Measurements from ENCODE around the gene MTERF4. TPM values are rescaled to one million over a fixed set of nuclear protein-coding genes. Genes with fewer than 3 reads are reported as not detected.

The MTERF4 gene
- total and polyA plus RNA-seq, 12 donors, result 17.4 to 39.2 (median 32.2) TPM

- WGBS, 4 donors, result 92 to 95% (median 93%) methylated on average over 13 to 23 of the region's 23 CpGs
- TF ChIP-seq POLR2A (IDR thresholded peaks at IDR 0.05) (no peak), CTCF (IDR thresholded peaks at IDR 0.05) (no peak)
- H3K27me3 ChIP-seq, result no peaks in the 10 kb centered on the region
- no peaks in the 10 kb centered on the region for H3K36me3 ChIP-seq (replicated peaks in 1 of 2)
- peaks cover 0 to 4% of the 10 kb centered on the region in 2 donors for H3K4me1 ChIP-seq (replicated peaks in 1 of 2)
- no peaks in the 10 kb centered on the region for H3K9me3 ChIP-seq (replicated peaks in 1 of 3)
- intact Hi-C loops (cut with DNase I), result loop anchor here in 1 of 2 donors (10.0 kb wide), 1 partner anchor 210 kb away; no protein-coding TSS in a partner anchor
- H3K27ac ChIP-seq, result no peak overlapping the region
- no peak overlapping the region for H3K4me3 ChIP-seq
- DNase-seq, result peak in 1 of 7 donors; percentile 48
Observed at GRCh38 chr2:241064802-241065354, 37.2 kb downstream of the MTERF4 start.

- Histone ChIP-seq H3K36me3 (replicated peaks in 1 of 2) (no peaks in the 10 kb centered on the region), H3K4me1 (replicated peaks in 1 of 2) (peaks cover 0 to 4% of the 10 kb centered on the region in 2 donors), H3K9me3 (replicated peaks in 1 of 3) (no peaks in the 10 kb centered on the region), H3K27ac (no peak overlapping the region), H3K27me3 (no peaks in the 10 kb centered on the region), H3K4me3 (peak overlapping the region in 1 of 4 donors; percentile 36)
- WGBS, 4 donors, result 20 to 56% (median 33%) methylated on average over 1 to 32 of the region's 32 CpGs
- intact Hi-C loops (cut with DNase I), result loop anchor here in 1 of 2 donors (10.0 kb wide), 1 partner anchor 209 kb away; no protein-coding TSS in a partner anchor
- TF ChIP-seq CTCF (IDR thresholded peaks at IDR 0.05) (no peak), POLR2A (IDR thresholded peaks at IDR 0.05) (no peak)
- DNase-seq, result peak in 6 of 7 donors; percentile 42 to 69 (median 52)
Observed at GRCh38 chr2:241064008-241064801, 37.9 kb downstream of the MTERF4 start.

GRCh38 chr2:241063587-241063986 is 38.5 kb downstream of the MTERF4 start:
- intact Hi-C loops (cut with DNase I), result loop anchor here in 1 of 2 donors (10.0 kb wide), 1 partner anchor 209 kb away; no protein-coding TSS in a partner anchor
- Histone ChIP-seq H3K27me3 (no peaks in the 10 kb centered on the region), H3K36me3 (replicated peaks in 1 of 2) (no peaks in the 10 kb centered on the region), H3K27ac (no peak overlapping the region), H3K9me3 (replicated peaks in 1 of 3) (no peaks in the 10 kb centered on the region), H3K4me1 (replicated peaks in 1 of 2) (peaks cover 0 to 4% of the 10 kb centered on the region in 2 donors), H3K4me3 (peak overlapping the region in 1 of 4 donors; percentile 36)
- peak in 5 of 7 donors; percentile 8 to 50 (median 21) for DNase-seq
- TF ChIP-seq CTCF (IDR thresholded peaks at IDR 0.05) (no peak), POLR2A (IDR thresholded peaks at IDR 0.05) (no peak)
- 26 to 46% (median 30%) methylated on average over 6 to 8 of the region's 8 CpGs; no CpG with 5 or more reads in 1 of the 4 donors for WGBS, 4 donors

GRCh38 chr2:241063093-241063551 is 39.0 kb downstream of the MTERF4 start:
- Histone ChIP-seq H3K4me1 (replicated peaks in 1 of 2) (peaks cover 0 to 4% of the 10 kb centered on the region in 2 donors), H3K4me3 (no peak overlapping the region), H3K36me3 (replicated peaks in 1 of 2) (no peaks in the 10 kb centered on the region), H3K27ac (no peak overlapping the region), H3K27me3 (no peaks in the 10 kb centered on the region), H3K9me3 (replicated peaks in 1 of 3) (no peaks in the 10 kb centered on the region)
- WGBS, 4 donors, result 44 to 61% (median 50%) methylated on average over 11 to 13 of the region's 13 CpGs
- DNase-seq, result peak in 6 of 7 donors; percentile 9 to 50 (median 33)
- intact Hi-C loops (cut with DNase I), result loop anchor here in 1 of 2 donors (10.0 kb wide), 1 partner anchor 208 kb away; no protein-coding TSS in a partner anchor
- TF ChIP-seq CTCF (IDR thresholded peaks at IDR 0.05) (no peak), POLR2A (IDR thresholded peaks at IDR 0.05) (no peak)
